ENCODE data around the gene ABCB11. TPM values are rescaled to one million over a fixed set of nuclear protein-coding genes. Genes with fewer than 3 reads are reported as not detected.

The ABCB11 gene
- total RNA-seq, result under 0.01 TPM in 1 of 2 replicates, not detected in the other

GRCh38 chr2:169031202-169031601 is at the start of gene ABCB11:
TSS of gene ABCB11 (minus strand) at chr2:169031324. CDS start at chr2:169018125, 13,199 bp downstream.

DNA sequence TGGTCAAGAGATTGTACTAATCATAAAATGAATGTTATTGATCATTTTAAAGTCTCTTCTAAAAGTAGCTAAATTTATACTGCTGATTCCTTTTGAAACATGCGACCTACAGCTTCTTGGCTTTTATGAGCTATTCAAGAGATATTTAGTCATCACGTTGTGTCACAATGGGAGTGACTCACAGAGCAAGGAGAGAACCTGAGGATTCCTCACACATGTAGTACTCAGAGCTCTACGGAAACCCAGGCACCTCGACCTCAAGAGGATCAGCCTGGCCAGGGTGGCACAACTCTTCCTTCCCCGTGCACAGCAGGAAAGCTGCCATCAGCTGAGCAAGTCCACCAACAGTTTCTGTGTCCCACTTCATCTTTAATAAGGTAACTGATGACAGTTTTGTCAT is 38.2 kb upstream of the ABCB11 start, which contains the start of gene DHRS9:
TSS of gene DHRS9 (plus strand) at position 223 of the 400 bp plus-strand sequence. CDS start 12,019 bp downstream, outside the sequence.

GRCh38 chr2:168901003-168901402 is 130.1 kb downstream of the ABCB11 start, which contains the start of gene G6PC2:
TSS of gene G6PC2 (plus strand) at chr2:168901291. CDS start at chr2:168901332, 41 bp downstream.

GRCh38 chr2:168890006-168890782 is 140.9 kb downstream of the ABCB11 start, which contains the start of gene SPC25:
TSS of gene SPC25 (minus strand) at chr2:168890430. CDS start at chr2:168889519, 911 bp downstream.

Other genes with a start within 250 kb of the ABCB11 start
- 5.4 and 5.5 TPM in 2 replicates for gene NOSTRIN, start 228.7 kb downstream of the ABCB11 start, total RNA-seq
- gene SPC25, start 140.9 kb downstream of the ABCB11 start, total RNA-seq, result 3.0 and 3.5 TPM in 2 replicates
- gene G6PC2, start 130.0 kb downstream of the ABCB11 start, total RNA-seq, result not detected in 2 replicates
- under 0.01 TPM in 1 of 2 replicates, not detected in the other for gene DHRS9, start 38.2 kb upstream of the ABCB11 start, total RNA-seq